Measurements from ENCODE around the gene OXGR1. TPM values are rescaled to one million over a fixed set of nuclear protein-coding genes. Genes with fewer than 3 reads are reported as not detected.

Gene OXGR1
- total RNA-seq, 4 donors from 2014 or later: 1.2 to 1.3 TPM; not detected in 2

DNA sequence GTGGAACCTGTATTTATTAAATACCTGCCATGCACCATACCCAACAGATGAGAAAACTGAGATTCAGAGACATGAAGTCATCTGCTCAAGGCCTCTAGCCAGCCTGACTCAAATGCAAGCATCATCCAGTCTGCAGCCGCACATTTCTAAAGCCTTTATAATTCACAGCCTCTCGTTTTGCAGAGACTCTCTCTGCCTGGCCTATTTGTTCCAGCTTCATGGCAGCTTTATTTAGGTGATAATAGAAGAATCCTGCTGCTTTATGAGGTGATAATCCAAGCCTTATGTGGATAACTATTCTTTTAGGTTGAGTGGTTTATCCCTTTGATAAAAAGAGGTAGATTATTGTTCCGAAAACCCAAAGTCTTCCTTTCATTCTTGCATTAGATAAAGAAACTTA lies 58.4 kb downstream of the OXGR1 start:
- no peak for TF ChIP-seq POLR2A (IDR thresholded peaks at IDR 0.05)
- TF ChIP-seq, protein P1, sequence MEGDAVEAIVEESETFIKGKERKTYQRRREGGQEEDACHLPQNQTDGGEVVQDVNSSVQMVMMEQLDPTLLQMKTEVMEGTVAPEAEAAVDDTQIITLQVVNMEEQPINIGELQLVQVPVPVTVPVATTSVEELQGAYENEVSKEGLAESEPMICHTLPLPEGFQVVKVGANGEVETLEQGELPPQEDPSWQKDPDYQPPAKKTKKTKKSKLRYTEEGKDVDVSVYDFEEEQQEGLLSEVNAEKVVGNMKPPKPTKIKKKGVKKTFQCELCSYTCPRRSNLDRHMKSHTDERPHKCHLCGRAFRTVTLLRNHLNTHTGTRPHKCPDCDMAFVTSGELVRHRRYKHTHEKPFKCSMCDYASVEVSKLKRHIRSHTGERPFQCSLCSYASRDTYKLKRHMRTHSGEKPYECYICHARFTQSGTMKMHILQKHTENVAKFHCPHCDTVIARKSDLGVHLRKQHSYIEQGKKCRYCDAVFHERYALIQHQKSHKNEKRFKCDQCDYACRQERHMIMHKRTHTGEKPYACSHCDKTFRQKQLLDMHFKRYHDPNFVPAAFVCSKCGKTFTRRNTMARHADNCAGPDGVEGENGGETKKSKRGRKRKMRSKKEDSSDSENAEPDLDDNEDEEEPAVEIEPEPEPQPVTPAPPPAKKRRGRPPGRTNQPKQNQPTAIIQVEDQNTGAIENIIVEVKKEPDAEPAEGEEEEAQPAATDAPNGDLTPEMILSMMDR (IDR thresholded peaks at IDR 0.05): no peak
- no peak overlapping the region for H3K27ac ChIP-seq
- H3K9me3 ChIP-seq: no peaks in the 10 kb centered on the region
- H3K4me3 ChIP-seq: no peak overlapping the region
- H3K27me3 ChIP-seq: no peaks in the 10 kb centered on the region
- no peak for DNase-seq
- H3K4me1 ChIP-seq: no peaks in the 10 kb centered on the region
- no peaks in the 10 kb centered on the region for H3K36me3 ChIP-seq

Small RNA genes lying within 50 kb of the gene (small RNA-seq; reads per million reads assigned to genes)
- gene RN7SKP7: 0 reads per million in 2 donors

Other genes starting within 250 kb of the OXGR1 start
- gene MBNL2, start 227.9 kb upstream of the OXGR1 start, total RNA-seq: 10 to 100 TPM; 27.0 to 44.6 (median 36.3) TPM

Measured in Peyer's patch (tissue), 4 donors.